MM.1S (cell line): ENCODE results near the gene OSBPL2.

ENCODE experiments used
- DNase-seq: peaks from one replicate; pipeline ENCODE4 v3.0.0-alpha.2; 2015
- H2AFZ ChIP-seq: fragments of 300-600 bp; sonication (generic); 2 replicates; pipeline ENCODE4 v1.6.0; 2016; ENCODE audit warnings: antibody characterized with exemption, low read length
- H3F3A ChIP-seq: fragments of 300-600 bp; sonication (generic); 2 replicates; pipeline ENCODE4 v1.6.1; 2016; ENCODE audit warnings: mild to moderate bottlenecking, antibody characterized with exemption, low read length, moderate library complexity, mixed read lengths; ENCODE audit not compliant: insufficient read depth
- H3K27ac ChIP-seq: fragments of 300-600 bp; sonication (generic); 2 replicates; pipeline ENCODE4 v1.5.1; 2016; ENCODE audit warnings: mild to moderate bottlenecking, low read length
- H3K27me3 ChIP-seq: fragments of 300-600 bp; sonication (generic); replicated peaks from 2 replicates; pipeline ENCODE4 v1.6.0; 2016; ENCODE audit warnings: low read length; ENCODE audit not compliant: insufficient read depth
- H3K36me3 ChIP-seq: fragments of 300-600 bp; sonication (generic); replicated peaks from 2 replicates; pipeline ENCODE4 v1.6.1; 2016; ENCODE audit warnings: mild to moderate bottlenecking, low read length, mixed read lengths; ENCODE audit not compliant: insufficient read depth
- H3K4me1 ChIP-seq: fragments of 300-600 bp; sonication (generic); 2 replicates; pipeline ENCODE4 v1.6.1; 2016; ENCODE audit warnings: low read length, mixed read lengths
- H3K4me2 ChIP-seq: fragments of 300-600 bp; sonication (generic); 2 replicates; pipeline ENCODE4 v1.6.0; 2016; ENCODE audit warnings: low read depth, low read length
- H3K4me3 ChIP-seq: fragments of 300-600 bp; sonication (generic); 2 replicates; pipeline ENCODE4 v1.5.1; 2016; ENCODE audit warnings: low read length, mixed read lengths
- H3K79me2 ChIP-seq: fragments of 300-600 bp; sonication (generic); 2 replicates; pipeline ENCODE4 v1.6.1; 2016; ENCODE audit warnings: mixed run types, low read length, mixed read lengths
- H3K9ac ChIP-seq: fragments of 300-600 bp; sonication (generic); 2 replicates; pipeline ENCODE4 v1.6.1; 2016; ENCODE audit warnings: low read length, mixed read lengths
- H3K9me2 ChIP-seq: fragments of 300-600 bp; sonication (generic); replicated peaks from 2 replicates; pipeline ENCODE4 v1.6.1; 2016; ENCODE audit warnings: mild to moderate bottlenecking, low read length, mixed read lengths; ENCODE audit not compliant: insufficient read depth
- H3K9me3 ChIP-seq: fragments of 300-600 bp; sonication (generic); replicated peaks from 2 replicates; pipeline ENCODE4 v1.6.1; 2016; ENCODE audit warnings: mild to moderate bottlenecking, low read length, mixed read lengths; ENCODE audit not compliant: insufficient read depth
- H4K20me1 ChIP-seq: fragments of 300-600 bp; sonication (generic); 2 replicates; pipeline ENCODE4 v1.6.1; 2016; ENCODE audit warnings: mild to moderate bottlenecking, low read length, moderate library complexity, mixed read lengths; ENCODE audit not compliant: insufficient read depth
- EZH2 ChIP-seq: fragments of 300-600 bp; sonication (generic); optimal IDR thresholded peaks from 2 replicates; pipeline ENCODE3; 2017; ENCODE audit warnings: low read depth, mild to moderate bottlenecking, antibody characterized with exemption, low read length, mixed read lengths
- EZH2phosphoT487 ChIP-seq: fragments of 300-600 bp; sonication (generic); IDR thresholded peaks from 2 replicates; pipeline ENCODE4 v1.6.1; 2018; ENCODE audit warnings: antibody characterized with exemption, low read length
- TF ChIP-seq, protein P1 (sequence below): fragments of 300-600 bp; sonication (generic); IDR thresholded peaks from 2 replicates; pipeline ENCODE4 v1.5.1; 2016; ENCODE audit warnings: antibody characterized with exemption, low read length, mixed read lengths

The OSBPL2 gene

DNA sequence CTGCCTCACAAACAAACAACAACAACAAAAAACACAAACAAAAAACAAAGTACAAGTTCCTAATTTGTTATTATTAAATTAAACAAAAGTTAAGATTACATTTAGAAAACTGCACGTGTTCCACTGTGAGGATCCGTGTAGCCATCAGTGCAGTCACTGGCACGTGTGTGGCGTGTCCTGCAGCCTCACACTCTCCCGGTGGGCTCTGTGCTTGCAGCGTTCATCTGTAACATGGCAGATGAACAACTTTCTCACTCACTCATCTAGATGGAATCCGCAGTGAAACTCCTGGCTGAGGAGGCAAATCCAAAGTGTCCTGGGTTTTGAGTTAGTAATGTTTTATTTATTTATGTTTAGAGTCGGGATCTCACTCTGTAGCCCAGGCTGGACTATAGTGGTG lies 51.6 kb downstream of the OSBPL2 start:
- Histone ChIP-seq H3K4me2 (no peak overlapping the region), H3K27ac (no peak overlapping the region), H3K27me3 (no peaks in the 10 kb centered on the region), H3K4me3 (no peak overlapping the region), H3K79me2 (no peaks in the 10 kb centered on the region), H2AFZ (no peak overlapping the region), H3F3A (no peaks in the 10 kb centered on the region), H3K9ac (no peak overlapping the region), H4K20me1 (no peaks in the 10 kb centered on the region), H3K4me1 (no peaks in the 10 kb centered on the region), H3K9me3 (no peaks in the 10 kb centered on the region), H3K36me3 (no peaks in the 10 kb centered on the region), H3K9me2 (no peaks in the 10 kb centered on the region)
- DNase-seq, result no peak
- TF ChIP-seq EZH2phosphoT487 (no peak), EZH2 (no peak)
- TF ChIP-seq, protein P1, sequence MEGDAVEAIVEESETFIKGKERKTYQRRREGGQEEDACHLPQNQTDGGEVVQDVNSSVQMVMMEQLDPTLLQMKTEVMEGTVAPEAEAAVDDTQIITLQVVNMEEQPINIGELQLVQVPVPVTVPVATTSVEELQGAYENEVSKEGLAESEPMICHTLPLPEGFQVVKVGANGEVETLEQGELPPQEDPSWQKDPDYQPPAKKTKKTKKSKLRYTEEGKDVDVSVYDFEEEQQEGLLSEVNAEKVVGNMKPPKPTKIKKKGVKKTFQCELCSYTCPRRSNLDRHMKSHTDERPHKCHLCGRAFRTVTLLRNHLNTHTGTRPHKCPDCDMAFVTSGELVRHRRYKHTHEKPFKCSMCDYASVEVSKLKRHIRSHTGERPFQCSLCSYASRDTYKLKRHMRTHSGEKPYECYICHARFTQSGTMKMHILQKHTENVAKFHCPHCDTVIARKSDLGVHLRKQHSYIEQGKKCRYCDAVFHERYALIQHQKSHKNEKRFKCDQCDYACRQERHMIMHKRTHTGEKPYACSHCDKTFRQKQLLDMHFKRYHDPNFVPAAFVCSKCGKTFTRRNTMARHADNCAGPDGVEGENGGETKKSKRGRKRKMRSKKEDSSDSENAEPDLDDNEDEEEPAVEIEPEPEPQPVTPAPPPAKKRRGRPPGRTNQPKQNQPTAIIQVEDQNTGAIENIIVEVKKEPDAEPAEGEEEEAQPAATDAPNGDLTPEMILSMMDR, result no peak

GRCh38 chr20:62291251-62292066 lies 53.1 kb downstream of the OSBPL2 start:
- Histone ChIP-seq H3K9ac (no peak overlapping the region), H3K27me3 (no peaks in the 10 kb centered on the region), H3K9me2 (no peaks in the 10 kb centered on the region), H3K36me3 (no peaks in the 10 kb centered on the region), H3K79me2 (no peaks in the 10 kb centered on the region), H3K27ac (no peak overlapping the region), H3K4me2 (no peak overlapping the region), H2AFZ (no peak overlapping the region), H3K9me3 (no peaks in the 10 kb centered on the region), H3F3A (no peaks in the 10 kb centered on the region), H3K4me1 (no peaks in the 10 kb centered on the region), H4K20me1 (no peaks in the 10 kb centered on the region), H3K4me3 (no peak overlapping the region)
- DNase-seq, result no peak
- TF ChIP-seq EZH2 (no peak), EZH2phosphoT487 (no peak)
- TF ChIP-seq, protein P1, result no peak

GRCh38 chr20:62292108-62292507 lies 53.8 kb downstream of the OSBPL2 start:
- Histone ChIP-seq H3K4me3 (no peak overlapping the region), H3K79me2 (no peaks in the 10 kb centered on the region), H3K27ac (no peak overlapping the region), H2AFZ (no peak overlapping the region), H3K36me3 (no peaks in the 10 kb centered on the region), H3K9ac (no peak overlapping the region), H4K20me1 (no peaks in the 10 kb centered on the region), H3F3A (no peaks in the 10 kb centered on the region), H3K4me2 (no peak overlapping the region), H3K27me3 (no peaks in the 10 kb centered on the region), H3K9me3 (no peaks in the 10 kb centered on the region), H3K4me1 (no peaks in the 10 kb centered on the region), H3K9me2 (no peaks in the 10 kb centered on the region)
- no peak for DNase-seq
- TF ChIP-seq EZH2phosphoT487 (no peak), EZH2 (no peak)
- TF ChIP-seq, protein P1, result no peak
